Ovary (tissue), 9 donors: ENCODE results near the gene CADPS. TPM values are rescaled to one million over a fixed set of nuclear protein-coding genes. Genes with fewer than 3 reads are reported as not detected.

ENCODE experiments used
- DNase-seq, 5 donors: peaks; one replicate each; pipeline ENCODE4 v3.0.0-alpha.2; 2019 to 2020
- H3K27ac ChIP-seq, 2 donors: fragments of 200-600 bp; one replicate each; pipeline versions ENCODE4 v1.5.1 to v1.8.0; 2019 to 2022
- H3K27me3 ChIP-seq: fragments of 200-600 bp; one replicate; pipeline ENCODE4 v1.8.0; 2022
- H3K36me3 ChIP-seq: fragments of 200-600 bp; sonication (generic); one replicate; pipeline ENCODE4 v1.5.1; 2019
- H3K4me1 ChIP-seq: one replicate; pipeline ENCODE4 v1.8.1; 2013; ENCODE audit warnings: mild to moderate bottlenecking, moderate library complexity; ENCODE audit not compliant: insufficient read depth
- H3K4me3 ChIP-seq: fragments of 200-600 bp; sonication (generic); one replicate; pipeline ENCODE4 v1.5.1; 2017
- H3K9me3 ChIP-seq, 2 donors: fragments of 200-600 bp in 1 of 2; sonication (generic) in 1 of 2; one replicate each; pipeline versions ENCODE4 v1.5.1 to v1.8.1; 2013 to 2019; ENCODE audit warnings: mild to moderate bottlenecking in 1 of 2, moderate library complexity in 1 of 2
- EP300 ChIP-seq: sonication (generic); formaldehyde crosslinking; IDR thresholded peaks from one replicate; pipeline ENCODE4 v1.6.1; 2017; ENCODE audit warnings: antibody characterized with exemption
- POLR2A ChIP-seq: fragments of 450-650 bp; IDR thresholded peaks from one replicate; pipeline ENCODE4 v1.6.1; 2017; ENCODE audit warnings: antibody characterized with exemption, mild to moderate bottlenecking, moderate library complexity
- WGBS, 3 donors: extraction: QIAGEN DNeasy Blood & Tissue Kit in 1 of 3; methylation state at CpG; one replicate each; pipeline versions ENCODE4 v1.1.5 to v1.1.7; 2013 to 2017; 5-methylcytosine and 5-hydroxymethylcytosine counted together
- intact Hi-C, 4 donors: fragments of 100-400 bp; cut with DNase I; formaldehyde crosslinking; loops; one replicate each; pipeline versions ENCODE4 v1.11.0 to v1.15.1; 2022 to 2023
- polyA plus RNA-seq, 2 donors: library from polyadenylated mRNA; stranded (reverse); fragments of 200-250 nt in 1 of 2; fragments of 350-450 nt in 1 of 2; fragmentation: Illumina TruSeq in 1 of 2; extraction: RNeasy Lipid Tissue Mini Kit (QIAGEN cat#74804) in 1 of 2; gene quantifications; one replicate each; pipeline ENCODE4 v1.2.3, GENCODE V29; 2013 to 2014
- total RNA-seq, 7 donors: library from RNA; depleted of rRNA in 2 of 7; stranded (reverse); fragments of >200 nt in 2 of 7; fragmentation: NEBNext Ultra II Directional in 3 of 7; extraction: Animal tissue kit (Norgen Biotek cat#: 25700) in 3 of 7; gene quantifications; one replicate each; pipeline versions ENCODE4 v1.1.0 to v1.2.4, GENCODE V29; 2016 to 2023
- TF ChIP-seq, protein P1 (sequence below), 3 donors: fragments of 450-650 bp in 2 of 3; fragments of 200-600 bp in 1 of 3; IDR thresholded peaks; one replicate each; pipeline versions ENCODE4 v1.5.1 to v1.8.0; 2016 to 2022; ENCODE audit warnings: antibody characterized with exemption in 3 of 3, mild to moderate bottlenecking in 1 of 3
- donor health status: DM: no; HTN: no; CAD: no; lungs with moderate emphysema.
- donor health status: DM: no; HTN: no; CAD: no.
- donor health status: Bipolar disorder and iron deficiency.
- donor health status: DM: yes; HTN: yes; CAD: no.
- donor health status: DM: no; HTN: no; CAD: no.
- donor health status: DM: yes; HTN: yes; CAD: no.

The CADPS gene
- total and polyA plus RNA-seq, 9 donors: 0.90 to 6.8 (median 2.8) TPM

DNA sequence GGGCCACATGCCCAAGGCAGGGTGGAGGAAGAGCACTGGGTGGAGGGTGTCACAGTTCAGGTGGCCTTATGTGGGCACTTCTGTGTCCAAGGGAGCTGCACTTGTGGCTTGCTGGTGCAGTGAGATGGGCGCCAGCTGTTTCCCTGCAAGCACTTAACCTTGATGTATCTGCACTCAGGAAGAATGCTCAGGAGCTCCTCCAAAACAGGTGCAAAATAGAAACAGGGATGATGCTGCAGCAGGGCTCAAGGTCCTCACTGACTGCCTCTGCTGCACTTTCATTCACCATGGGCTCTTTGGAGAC lies 151.3 kb downstream of the CADPS start:
- intact Hi-C loops: no loop called here
- Histone ChIP-seq H3K27ac (no peak overlapping the region), H3K36me3 (no peaks in the 10 kb centered on the region), H3K4me3 (no peak overlapping the region), H3K9me3 (no peaks in the 10 kb centered on the region), H3K4me1 (peaks cover 1% of the 10 kb centered on the region), H3K27me3 (no peaks in the 10 kb centered on the region)
- 71 to 78% (median 72%) methylated on average over 1 of the region's 1 CpG for WGBS, 3 donors
- no peak for DNase-seq
- TF ChIP-seq POLR2A: no peak
- TF ChIP-seq, protein P1, sequence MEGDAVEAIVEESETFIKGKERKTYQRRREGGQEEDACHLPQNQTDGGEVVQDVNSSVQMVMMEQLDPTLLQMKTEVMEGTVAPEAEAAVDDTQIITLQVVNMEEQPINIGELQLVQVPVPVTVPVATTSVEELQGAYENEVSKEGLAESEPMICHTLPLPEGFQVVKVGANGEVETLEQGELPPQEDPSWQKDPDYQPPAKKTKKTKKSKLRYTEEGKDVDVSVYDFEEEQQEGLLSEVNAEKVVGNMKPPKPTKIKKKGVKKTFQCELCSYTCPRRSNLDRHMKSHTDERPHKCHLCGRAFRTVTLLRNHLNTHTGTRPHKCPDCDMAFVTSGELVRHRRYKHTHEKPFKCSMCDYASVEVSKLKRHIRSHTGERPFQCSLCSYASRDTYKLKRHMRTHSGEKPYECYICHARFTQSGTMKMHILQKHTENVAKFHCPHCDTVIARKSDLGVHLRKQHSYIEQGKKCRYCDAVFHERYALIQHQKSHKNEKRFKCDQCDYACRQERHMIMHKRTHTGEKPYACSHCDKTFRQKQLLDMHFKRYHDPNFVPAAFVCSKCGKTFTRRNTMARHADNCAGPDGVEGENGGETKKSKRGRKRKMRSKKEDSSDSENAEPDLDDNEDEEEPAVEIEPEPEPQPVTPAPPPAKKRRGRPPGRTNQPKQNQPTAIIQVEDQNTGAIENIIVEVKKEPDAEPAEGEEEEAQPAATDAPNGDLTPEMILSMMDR (IDR thresholded peaks at IDR 0.05): no peak
- no peak for TF ChIP-seq EP300

DNA sequence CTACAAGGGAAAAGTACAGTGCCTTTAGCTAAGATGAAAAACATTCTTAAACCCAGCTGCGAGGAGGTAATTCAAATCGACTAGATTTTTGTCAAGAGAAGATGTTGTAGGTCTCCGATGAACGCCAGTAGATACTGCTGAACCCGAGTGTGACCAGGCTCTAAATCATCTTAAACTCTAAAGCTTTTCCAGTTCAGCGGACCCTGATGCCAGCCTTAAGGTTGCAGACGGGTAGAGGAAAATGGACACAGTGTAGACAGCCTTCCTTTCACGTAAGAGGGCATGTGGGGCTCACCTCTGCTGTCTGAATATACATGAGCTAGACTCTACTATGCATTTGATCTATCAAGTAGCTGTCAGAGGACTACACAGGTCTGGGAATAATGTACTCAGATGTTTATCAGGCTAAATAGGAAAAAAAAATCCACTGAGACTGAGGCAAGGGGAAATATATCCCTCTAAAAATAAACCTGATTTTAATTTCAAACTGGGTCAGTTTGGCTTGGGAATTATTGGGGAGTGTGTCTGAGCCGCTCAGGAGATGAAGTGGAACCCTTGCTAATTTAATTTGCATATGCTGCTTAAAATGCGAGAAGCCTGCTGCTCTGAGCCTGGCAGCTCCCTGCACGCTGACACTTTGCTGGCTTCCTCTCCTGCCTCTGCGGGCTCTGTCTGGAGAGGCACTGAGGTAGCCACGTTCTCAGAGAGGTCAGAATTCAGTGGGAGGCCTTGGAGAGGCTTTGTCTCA lies 151.9 kb downstream of the CADPS start:
- DNase-seq: no peak
- no peak overlapping the region for H3K4me3 ChIP-seq
- no peak overlapping the region for H3K27ac ChIP-seq
- intact Hi-C loops: no loop called here
- 52 to 68% (median 60%) methylated on average over 13 of the region's 13 CpGs for WGBS, 3 donors
- H3K4me1 ChIP-seq: peaks cover 1% of the 10 kb centered on the region
- no peak for TF ChIP-seq EP300
- TF ChIP-seq, protein P1 (IDR thresholded peaks at IDR 0.05): no peak
- TF ChIP-seq POLR2A: no peak
- no peaks in the 10 kb centered on the region for H3K27me3 ChIP-seq
- H3K36me3 ChIP-seq: no peaks in the 10 kb centered on the region
- H3K9me3 ChIP-seq: no peaks in the 10 kb centered on the region

DNA sequence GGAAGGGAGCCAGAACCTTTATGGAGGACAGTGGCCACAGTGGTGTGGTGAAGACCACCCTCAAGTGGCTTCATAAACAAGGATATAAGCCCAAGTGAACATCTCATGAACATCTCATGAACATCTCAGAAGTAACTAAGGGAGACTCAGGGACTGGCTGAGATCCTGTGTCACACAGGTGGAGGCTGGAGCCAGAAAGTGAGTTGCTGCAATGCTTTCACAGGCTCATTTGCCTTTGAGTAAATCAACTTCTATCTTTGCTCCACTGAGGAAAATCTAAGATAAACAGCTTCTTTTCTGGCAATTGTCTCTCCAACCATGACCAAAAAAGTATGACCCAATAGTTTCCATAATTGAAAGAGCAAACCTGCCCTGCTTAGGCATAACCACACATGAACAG lies 152.9 kb downstream of the CADPS start:
- H3K9me3 ChIP-seq: no peaks in the 10 kb centered on the region
- H3K4me3 ChIP-seq: no peak overlapping the region
- TF ChIP-seq POLR2A: no peak
- no peak for TF ChIP-seq EP300
- TF ChIP-seq, protein P1 (IDR thresholded peaks at IDR 0.05): no peak
- H3K36me3 ChIP-seq: no peaks in the 10 kb centered on the region
- H3K27me3 ChIP-seq: no peaks in the 10 kb centered on the region
- no peak for DNase-seq
- H3K4me1 ChIP-seq: peaks cover 1% of the 10 kb centered on the region
- no peak overlapping the region for H3K27ac ChIP-seq
- intact Hi-C loops: no loop called here

DNA sequence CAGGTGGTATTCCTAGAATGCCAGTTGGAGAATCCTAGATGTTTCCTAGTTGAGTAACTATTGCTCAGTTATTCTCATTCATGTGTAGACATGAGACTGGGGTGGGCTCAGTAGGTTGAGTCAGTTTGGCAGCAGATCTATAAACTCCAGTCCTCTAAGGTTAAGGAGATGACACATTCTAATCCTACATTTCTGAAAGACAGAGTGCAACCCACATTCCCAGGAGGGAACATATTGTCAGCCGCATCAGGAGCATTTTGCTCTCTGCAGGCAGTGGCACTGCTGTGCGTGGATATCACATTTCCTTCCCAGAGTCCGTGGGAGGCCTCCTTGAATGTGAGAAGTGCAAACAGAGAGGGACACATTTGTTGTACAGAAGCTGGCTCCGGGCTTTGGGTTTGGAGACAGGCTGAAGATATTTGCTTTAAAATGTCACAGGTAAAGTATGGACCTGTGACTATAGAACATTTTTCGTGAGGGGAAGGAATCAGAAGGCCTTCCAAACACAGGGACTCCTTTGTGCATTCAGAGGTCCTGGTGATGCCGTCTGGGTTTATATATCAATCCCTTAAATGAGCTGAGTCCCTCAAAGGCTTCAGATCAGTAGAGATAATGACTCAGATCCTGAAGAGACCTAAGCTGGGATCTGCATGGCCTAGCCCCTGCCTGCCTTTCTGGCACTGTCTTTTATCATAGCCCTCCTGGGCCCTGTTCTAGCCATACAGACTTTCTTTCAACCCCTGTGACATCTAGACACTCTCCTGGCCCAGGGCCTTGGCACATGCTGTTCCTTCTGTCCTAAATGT lies 156.5 kb downstream of the CADPS start:
- Histone ChIP-seq H3K9me3 (no peaks in the 10 kb centered on the region), H3K36me3 (no peaks in the 10 kb centered on the region), H3K4me1 (no peaks in the 10 kb centered on the region), H3K27ac (no peak overlapping the region), H3K27me3 (no peaks in the 10 kb centered on the region), H3K4me3 (no peak overlapping the region)
- intact Hi-C loops: no loop called here
- TF ChIP-seq EP300: no peak
- TF ChIP-seq, protein P1 (IDR thresholded peaks at IDR 0.05): no peak
- no peak for TF ChIP-seq POLR2A
- WGBS, 3 donors: 67 to 86% (median 69%) methylated on average over 6 of the region's 6 CpGs
- DNase-seq: no peak
